HepG2 (cell line): Measurements from ENCODE around the gene CDR2L. TPM values are rescaled to one million over a fixed set of nuclear protein-coding genes. Genes with fewer than 3 reads are reported as not detected.

Source experiments
- HMG20B ChIP-seq: conservative IDR thresholded peaks from 2 replicates; pipeline ENCODE4 v1.6.1; 2016; ENCODE audit warnings: missing genetic modification reagents, missing compliant biosample characterization
- MEF2D ChIP-seq: sonication (generic); formaldehyde crosslinking; IDR thresholded peaks from 2 replicates; pipeline ENCODE4 v1.5.1; 2020; ENCODE audit warnings: mild to moderate bottlenecking, missing genetic modification reagents
- MEIS2 ChIP-seq: sonication (generic); formaldehyde crosslinking; IDR thresholded peaks from 2 replicates; pipeline ENCODE4 v1.9.0; 2021; ENCODE audit warnings: mild to moderate bottlenecking, missing genetic modification reagents
- NFATC3 ChIP-seq: sonication (generic); formaldehyde crosslinking; IDR thresholded peaks from 2 replicates; pipeline ENCODE4 v1.5.1; 2020; ENCODE audit warnings: mild to moderate bottlenecking, missing genetic modification reagents
- NKX3-1 ChIP-seq: sonication (generic); formaldehyde crosslinking; IDR thresholded peaks from 2 replicates; pipeline ENCODE4 v1.5.0; 2020; ENCODE audit warnings: missing genetic modification reagents
- NRL ChIP-seq: sonication (generic); formaldehyde crosslinking; IDR thresholded peaks from 2 replicates; pipeline ENCODE4 v1.5.0; 2020; ENCODE audit warnings: missing genetic modification reagents, mild to moderate bottlenecking, moderate library complexity, borderline replicate concordance
- REXO4 ChIP-seq: sonication (generic); formaldehyde crosslinking; IDR thresholded peaks from 2 replicates; pipeline ENCODE4 v1.8.0; 2022; ENCODE audit warnings: missing genetic modification reagents, mild to moderate bottlenecking, borderline replicate concordance
- SKI ChIP-seq: fragments of 450-650 bp; IDR thresholded peaks from one replicate; pipeline ENCODE4 v1.6.1; 2018; ENCODE audit warnings: mild to moderate bottlenecking; ENCODE audit not compliant: partially characterized antibody
- SP140L ChIP-seq: sonication (generic); formaldehyde crosslinking; IDR thresholded peaks from 2 replicates; pipeline ENCODE4 v1.4.0; 2020; ENCODE audit warnings: missing genetic modification reagents, borderline replicate concordance
- THYN1 ChIP-seq: sonication (generic); formaldehyde crosslinking; IDR thresholded peaks from 2 replicates; pipeline ENCODE4 v1.8.1; 2023; ENCODE audit warnings: low read depth, mild to moderate bottlenecking, moderate library complexity, missing genetic modification reagents, borderline replicate concordance
- XBP1 ChIP-seq: sonication (generic); formaldehyde crosslinking; IDR thresholded peaks from 2 replicates; pipeline ENCODE4 v1.5.0; 2020; ENCODE audit warnings: missing genetic modification reagents
- ZBTB20 ChIP-seq: sonication (generic); formaldehyde crosslinking; IDR thresholded peaks from 2 replicates; pipeline ENCODE4 v1.8.1; 2023; ENCODE audit warnings: missing genetic modification reagents, low read depth, mild to moderate bottlenecking, borderline replicate concordance
- ZC3H4 ChIP-seq: sonication (generic); formaldehyde crosslinking; IDR thresholded peaks from 2 replicates; pipeline ENCODE4 v1.4.0; 2020; ENCODE audit warnings: missing genetic modification reagents, borderline replicate concordance
- ZNF10 ChIP-seq: sonication (generic); formaldehyde crosslinking; IDR thresholded peaks from 2 replicates; pipeline ENCODE4 v1.4.0; 2020; ENCODE audit warnings: mild to moderate bottlenecking, low read depth, missing genetic modification reagents, borderline replicate concordance
- ZNF138 ChIP-seq: sonication (generic); formaldehyde crosslinking; IDR thresholded peaks from 2 replicates; pipeline ENCODE4 v1.5.0; 2020; ENCODE audit warnings: mild to moderate bottlenecking, low read depth, missing genetic modification reagents
- ZNF20 ChIP-seq: sonication (generic); formaldehyde crosslinking; IDR thresholded peaks from 2 replicates; pipeline ENCODE4 v1.4.0; 2020; ENCODE audit warnings: mild to moderate bottlenecking, moderate library complexity, missing genetic modification reagents
- ZNF207 ChIP-seq: fragments of 450-650 bp; IDR thresholded peaks from 2 replicates; pipeline ENCODE4 v1.6.1; 2016; ENCODE audit warnings: antibody characterized with exemption, borderline replicate concordance
- ZNF350 ChIP-seq: sonication (generic); formaldehyde crosslinking; IDR thresholded peaks from 2 replicates; pipeline ENCODE4 v1.4.0; 2020; ENCODE audit warnings: mild to moderate bottlenecking, low read depth, missing genetic modification reagents, borderline replicate concordance
- ZNF577 ChIP-seq: sonication (generic); formaldehyde crosslinking; IDR thresholded peaks from 2 replicates; pipeline ENCODE4 v1.4.0; 2020; ENCODE audit warnings: mild to moderate bottlenecking, low read depth, missing genetic modification reagents, borderline replicate concordance
- ZNF614 ChIP-seq: IDR thresholded peaks from 2 replicates; pipeline ENCODE4 v1.6.1; 2018; ENCODE audit warnings: missing biosample characterization, missing genetic modification reagents, inconsistent platforms, borderline replicate concordance
- polyA plus RNA-seq, 8 experiments: library from polyadenylated mRNA; depleted of rRNA in 3 of 8; stranded (reverse) in 7 of 8; unstranded in 1 of 8; fragments of >200 nt; fragmentation: Illumina TruSeq in 4 of 8; extraction: Trizol in 4 of 8; gene quantifications; 2 replicates each; pipeline versions ENCODE4 v1.2.1 to v1.2.3, GENCODE V29; 2011 to 2016; ENCODE audit warnings: low read depth in 4 of 8, missing spikeins in 1 of 8, mixed read lengths in 1 of 8; ENCODE audit not compliant: insufficient read depth in 1 of 8
- total RNA-seq, 5 experiments: library from RNA; depleted of rRNA; stranded (reverse); fragments of >200 nt; fragmentation: Illumina TruSeq; extraction: Trizol; gene quantifications; 2 replicates each; pipeline ENCODE4 v1.2.3, GENCODE V29; 2016; ENCODE audit warnings: low read depth in 1 of 5
- TF ChIP-seq, protein P1 (sequence below): sonication (generic); formaldehyde crosslinking; IDR thresholded peaks from 2 replicates; pipeline ENCODE4 v1.4.0; 2020; ENCODE audit warnings: missing genetic modification reagents, mild to moderate bottlenecking, borderline replicate concordance
- TF ChIP-seq, protein P2 (sequence below): sonication (generic); formaldehyde crosslinking; IDR thresholded peaks from 2 replicates; pipeline ENCODE4 v1.5.0; 2020; ENCODE audit warnings: missing genetic modification reagents
- TF ChIP-seq, protein P3 (sequence below): sonication (generic); formaldehyde crosslinking; IDR thresholded peaks from 2 replicates; pipeline ENCODE4 v1.4.0; 2020; ENCODE audit warnings: missing genetic modification reagents, borderline replicate concordance

The CDR2L gene
- total and polyA plus RNA-seq, 2 of the 13 experiments (the other 11 are each of a cell fraction or from before 2014, with no cell fraction given) = 1.9 to 2.1 TPM

- TF ChIP-seq XBP1 (CRISPR knock-in tag) = peak; percentile 43; the same call in 1 of the 2 replicates
- no peak for TF ChIP-seq ZNF614 (CRISPR knock-in tag)
- TF ChIP-seq HMG20B = peak; percentile 47; the same call in 1 of the 2 replicates
- TF ChIP-seq SP140L = no peak; the same call in 1 of the 2 replicates
- no peak for TF ChIP-seq SKI
- TF ChIP-seq REXO4 (CRISPR knock-in tag) = peak; percentile 63; the same call in 1 of the 2 replicates
- peak; percentile 61 for TF ChIP-seq ZBTB20
- TF ChIP-seq ZNF350 = 0 out of 2 replicates have a peak, but pooled peaks have one; percentile 13
- peak; percentile 84; the same call in 1 of the 2 replicates for TF ChIP-seq MEF2D (CRISPR knock-in tag)
- TF ChIP-seq MEIS2 (CRISPR knock-in tag) = peak; percentile 60; the same call in 1 of the 2 replicates
- peak; percentile 87 for TF ChIP-seq NRL (CRISPR knock-in tag)
- TF ChIP-seq, protein P1, sequence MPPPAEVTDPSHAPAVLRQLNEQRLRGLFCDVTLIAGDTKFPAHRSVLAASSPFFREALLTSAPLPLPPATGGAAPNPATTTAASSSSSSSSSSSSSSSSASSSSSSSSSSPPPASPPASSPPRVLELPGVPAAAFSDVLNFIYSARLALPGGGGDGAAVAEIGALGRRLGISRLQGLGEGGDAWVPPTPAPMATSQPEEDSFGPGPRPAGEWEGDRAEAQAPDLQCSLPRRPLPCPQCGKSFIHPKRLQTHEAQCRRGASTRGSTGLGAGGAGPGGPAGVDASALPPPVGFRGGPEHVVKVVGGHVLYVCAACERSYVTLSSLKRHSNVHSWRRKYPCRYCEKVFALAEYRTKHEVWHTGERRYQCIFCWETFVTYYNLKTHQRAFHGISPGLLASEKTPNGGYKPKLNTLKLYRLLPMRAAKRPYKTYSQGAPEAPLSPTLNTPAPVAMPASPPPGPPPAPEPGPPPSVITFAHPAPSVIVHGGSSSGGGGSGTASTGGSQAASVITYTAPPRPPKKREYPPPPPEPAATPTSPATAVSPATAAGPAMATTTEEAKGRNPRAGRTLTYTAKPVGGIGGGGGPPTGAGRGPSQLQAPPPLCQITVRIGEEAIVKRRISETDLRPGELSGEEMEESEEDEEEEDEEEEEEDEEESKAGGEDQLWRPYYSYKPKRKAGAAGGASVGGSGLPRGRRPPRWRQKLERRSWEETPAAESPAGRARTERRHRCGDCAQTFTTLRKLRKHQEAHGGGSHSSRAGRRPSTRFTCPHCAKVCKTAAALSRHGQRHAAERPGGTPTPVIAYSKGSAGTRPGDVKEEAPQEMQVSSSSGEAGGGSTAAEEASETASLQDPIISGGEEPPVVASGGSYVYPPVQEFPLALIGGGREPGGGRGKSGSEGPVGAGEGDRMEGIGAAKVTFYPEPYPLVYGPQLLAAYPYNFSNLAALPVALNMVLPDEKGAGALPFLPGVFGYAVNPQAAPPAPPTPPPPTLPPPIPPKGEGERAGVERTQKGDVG = no peak; the same call in 1 of the 2 replicates
- peak; percentile 92; the same call in 1 of the 2 replicates for TF ChIP-seq THYN1 (CRISPR knock-in tag)
- TF ChIP-seq ZC3H4 = peak; percentile 49; the same call in 1 of the 2 replicates
- TF ChIP-seq, protein P2, sequence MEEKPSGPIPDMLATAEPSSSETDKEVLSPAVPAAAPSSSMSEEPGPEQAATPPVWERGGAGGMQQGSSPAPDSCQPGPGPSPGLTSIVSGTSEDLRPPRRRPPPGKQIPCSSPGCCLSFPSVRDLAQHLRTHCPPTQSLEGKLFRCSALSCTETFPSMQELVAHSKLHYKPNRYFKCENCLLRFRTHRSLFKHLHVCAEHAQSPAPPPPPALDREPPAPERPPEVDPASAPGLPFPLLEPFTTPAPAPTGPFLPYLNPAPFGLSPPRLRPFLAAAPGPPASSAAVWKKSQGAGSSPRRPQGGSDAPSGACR (CRISPR knock-in tag) = peak; percentile 25; the same call in 1 of the 2 replicates
- TF ChIP-seq ZNF20 (CRISPR knock-in tag) = no peak
- TF ChIP-seq, protein P3, sequence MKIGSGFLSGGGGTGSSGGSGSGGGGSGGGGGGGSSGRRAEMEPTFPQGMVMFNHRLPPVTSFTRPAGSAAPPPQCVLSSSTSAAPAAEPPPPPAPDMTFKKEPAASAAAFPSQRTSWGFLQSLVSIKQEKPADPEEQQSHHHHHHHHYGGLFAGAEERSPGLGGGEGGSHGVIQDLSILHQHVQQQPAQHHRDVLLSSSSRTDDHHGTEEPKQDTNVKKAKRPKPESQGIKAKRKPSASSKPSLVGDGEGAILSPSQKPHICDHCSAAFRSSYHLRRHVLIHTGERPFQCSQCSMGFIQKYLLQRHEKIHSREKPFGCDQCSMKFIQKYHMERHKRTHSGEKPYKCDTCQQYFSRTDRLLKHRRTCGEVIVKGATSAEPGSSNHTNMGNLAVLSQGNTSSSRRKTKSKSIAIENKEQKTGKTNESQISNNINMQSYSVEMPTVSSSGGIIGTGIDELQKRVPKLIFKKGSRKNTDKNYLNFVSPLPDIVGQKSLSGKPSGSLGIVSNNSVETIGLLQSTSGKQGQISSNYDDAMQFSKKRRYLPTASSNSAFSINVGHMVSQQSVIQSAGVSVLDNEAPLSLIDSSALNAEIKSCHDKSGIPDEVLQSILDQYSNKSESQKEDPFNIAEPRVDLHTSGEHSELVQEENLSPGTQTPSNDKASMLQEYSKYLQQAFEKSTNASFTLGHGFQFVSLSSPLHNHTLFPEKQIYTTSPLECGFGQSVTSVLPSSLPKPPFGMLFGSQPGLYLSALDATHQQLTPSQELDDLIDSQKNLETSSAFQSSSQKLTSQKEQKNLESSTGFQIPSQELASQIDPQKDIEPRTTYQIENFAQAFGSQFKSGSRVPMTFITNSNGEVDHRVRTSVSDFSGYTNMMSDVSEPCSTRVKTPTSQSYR (CRISPR knock-in tag) = no peak
- 0 out of 2 replicates have a peak, but pooled peaks have one; percentile 71 for TF ChIP-seq ZNF10 (CRISPR knock-in tag)
- TF ChIP-seq ZNF207 = no peak
- no peak for TF ChIP-seq ZNF138
- TF ChIP-seq ZNF577 (CRISPR knock-in tag) = no peak
- peak; percentile 44; the same call in 1 of the 2 replicates for TF ChIP-seq NKX3-1 (CRISPR knock-in tag)
- no peak for TF ChIP-seq NFATC3 (CRISPR knock-in tag)
These were observed 46.9 kb downstream of the CDR2L start (continued) for GRCh38 chr17:75034236-75034908.
